ENCODE data around the gene PDGFRB.

PDGFRB gene

GRCh38 chr5:150080696-150081435, 74.8 kb downstream of the PDGFRB start:
- DNase-seq: no peak

GRCh38 chr5:150079909-150080461, 75.7 kb downstream of the PDGFRB start:
- DNase-seq: no peak

- DNase-seq: no peak
Measured at GRCh38 chr5:150078802-150079689, 76.6 kb downstream of the PDGFRB start.

GRCh38 chr5:150077996-150078801, 77.4 kb downstream of the PDGFRB start:
- no peak for DNase-seq

- DNase-seq: no peak
Measured at GRCh38 chr5:150077060-150077459, 78.6 kb downstream of the PDGFRB start.

GRCh38 chr5:150075806-150076205, 79.8 kb downstream of the PDGFRB start:
- no peak for DNase-seq

GRCh38 chr5:150075233-150075632, 80.4 kb downstream of the PDGFRB start:
- DNase-seq: no peak

- no peak for DNase-seq
Measured at GRCh38 chr5:150073677-150074076, 82.0 kb downstream of the PDGFRB start.

- no peak for DNase-seq
Measured at GRCh38 chr5:150073086-150073625, 82.5 kb downstream of the PDGFRB start.

GRCh38 chr5:150070821-150071220, 84.8 kb downstream of the PDGFRB start:
- no peak for DNase-seq

GRCh38 chr5:150069672-150070627, 85.7 kb downstream of the PDGFRB start:
- DNase-seq: no peak

GRCh38 chr5:150068961-150069645, 86.5 kb downstream of the PDGFRB start:
- DNase-seq: no peak

- no peak for DNase-seq
Measured at GRCh38 chr5:150068472-150068871, 87.2 kb downstream of the PDGFRB start.

- no peak for DNase-seq
Measured at GRCh38 chr5:150068071-150068470, 87.6 kb downstream of the PDGFRB start.

- DNase-seq: no peak
Measured at GRCh38 chr5:150067405-150067960, 88.2 kb downstream of the PDGFRB start.

- no peak for DNase-seq
Measured at GRCh38 chr5:150066901-150067396, 88.7 kb downstream of the PDGFRB start.

GRCh38 chr5:150066436-150066835, 89.2 kb downstream of the PDGFRB start:
- DNase-seq: no peak

- DNase-seq: no peak
Measured at GRCh38 chr5:150065886-150066285, 89.8 kb downstream of the PDGFRB start.

GRCh38 chr5:150065346-150065745, 90.3 kb downstream of the PDGFRB start:
- no peak for DNase-seq

GRCh38 chr5:150064681-150065220, 90.9 kb downstream of the PDGFRB start:
- no peak for DNase-seq
